GM19193 (cell line): ENCODE results near the gene INF2.

Experiments
- POLR2A ChIP-seq: IDR thresholded peaks from 4 replicates; pipeline ENCODE4 v1.6.1; 2011; ENCODE audit not compliant: insufficient read depth, insufficient read length; ENCODE audit errors: extremely low read depth

The INF2 gene

DNA sequence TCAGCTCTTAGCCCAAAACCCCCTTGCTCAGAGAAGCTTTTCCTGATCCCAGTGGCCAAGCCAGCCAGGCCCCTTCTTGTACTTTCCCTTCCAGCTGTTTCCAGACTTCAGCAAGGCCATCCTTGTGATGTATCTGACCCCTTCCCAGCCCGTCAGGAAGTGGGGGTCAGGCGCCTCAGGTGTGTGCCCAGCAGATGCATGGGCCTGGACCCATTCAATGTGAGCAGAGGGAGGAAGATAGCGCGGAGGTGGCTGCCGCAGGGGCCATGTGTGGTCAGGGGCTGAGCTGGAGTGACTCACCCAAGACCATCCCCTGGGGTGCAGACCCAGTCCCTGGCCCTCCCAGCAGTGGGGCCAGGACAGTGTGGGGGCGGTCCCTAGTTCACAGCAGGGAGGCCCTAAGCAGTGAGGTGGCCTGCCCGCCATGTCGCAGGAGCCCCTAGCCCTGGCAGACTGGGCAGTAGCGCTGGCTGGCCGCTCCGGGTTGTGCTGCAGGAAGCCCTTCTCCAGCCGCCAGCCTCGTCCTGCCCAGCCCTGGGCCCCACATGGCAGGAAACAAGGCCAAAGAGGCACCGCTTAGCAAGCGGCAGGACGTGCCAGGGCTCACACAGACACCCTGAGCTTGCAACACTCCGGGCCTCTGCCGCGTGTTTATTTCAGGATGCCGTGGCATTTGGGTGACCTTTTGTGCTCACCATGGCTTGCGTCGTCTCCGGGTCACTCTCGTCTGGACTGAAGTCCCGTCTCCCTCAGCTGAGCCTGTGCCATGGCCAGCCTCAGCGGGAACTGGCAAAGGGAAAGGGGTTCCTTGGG lies 46.6 kb downstream of the INF2 start:
- TF ChIP-seq POLR2A, result no peak

DNA sequence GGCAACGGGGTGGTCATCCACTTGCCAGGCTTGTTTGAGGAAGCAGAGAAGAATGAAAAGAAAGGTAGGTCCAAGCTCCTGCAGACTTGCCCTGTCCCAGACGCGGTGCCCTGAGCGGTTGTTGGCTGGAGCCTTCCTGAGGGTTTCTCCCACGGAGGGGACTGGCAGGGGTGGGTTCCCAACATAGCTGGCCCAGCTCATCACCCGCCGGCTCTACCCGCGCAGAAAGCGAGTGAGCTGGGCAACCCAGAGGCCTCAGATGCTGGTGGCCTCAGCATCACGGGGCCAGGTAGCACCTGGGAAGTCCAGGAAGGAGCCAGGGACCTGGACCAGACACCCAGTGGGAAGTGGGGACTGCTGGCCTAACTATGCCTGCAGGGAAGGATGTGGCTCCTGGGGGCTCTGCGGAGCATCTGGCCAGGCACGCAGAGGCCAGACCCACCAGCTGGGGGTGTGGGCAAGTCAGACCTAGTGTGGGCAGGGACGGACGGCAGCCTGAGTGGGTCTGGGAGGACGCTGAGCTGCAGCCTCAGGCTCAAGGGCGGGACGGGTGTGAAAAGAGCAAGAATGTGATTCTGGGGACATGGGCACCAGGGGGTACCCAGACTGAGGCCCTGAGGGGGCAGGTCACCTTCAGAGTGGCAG lies 49.1 kb downstream of the INF2 start:
- TF ChIP-seq POLR2A, result no peak

DNA sequence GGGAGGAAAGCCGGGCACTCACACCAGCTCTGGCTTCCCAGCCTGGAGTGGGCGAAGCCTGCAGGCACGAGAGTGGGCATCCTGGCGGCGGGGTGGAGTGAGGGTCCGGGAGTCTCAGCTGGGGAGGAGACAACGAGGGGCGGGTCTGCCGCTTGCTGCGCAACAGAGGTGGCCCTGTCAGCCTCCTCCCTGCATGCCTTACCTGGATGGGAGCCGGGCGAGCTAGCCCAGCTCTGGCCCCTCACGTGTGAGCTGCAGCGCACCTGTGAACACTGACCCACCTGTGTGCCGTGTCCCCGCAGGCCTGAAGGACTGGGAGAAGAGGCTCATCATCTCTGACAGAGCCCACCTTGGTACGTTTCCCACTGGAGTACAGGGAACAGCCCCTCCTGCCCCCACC lies 49.6 kb downstream of the INF2 start:
- TF ChIP-seq POLR2A, result no peak

DNA sequence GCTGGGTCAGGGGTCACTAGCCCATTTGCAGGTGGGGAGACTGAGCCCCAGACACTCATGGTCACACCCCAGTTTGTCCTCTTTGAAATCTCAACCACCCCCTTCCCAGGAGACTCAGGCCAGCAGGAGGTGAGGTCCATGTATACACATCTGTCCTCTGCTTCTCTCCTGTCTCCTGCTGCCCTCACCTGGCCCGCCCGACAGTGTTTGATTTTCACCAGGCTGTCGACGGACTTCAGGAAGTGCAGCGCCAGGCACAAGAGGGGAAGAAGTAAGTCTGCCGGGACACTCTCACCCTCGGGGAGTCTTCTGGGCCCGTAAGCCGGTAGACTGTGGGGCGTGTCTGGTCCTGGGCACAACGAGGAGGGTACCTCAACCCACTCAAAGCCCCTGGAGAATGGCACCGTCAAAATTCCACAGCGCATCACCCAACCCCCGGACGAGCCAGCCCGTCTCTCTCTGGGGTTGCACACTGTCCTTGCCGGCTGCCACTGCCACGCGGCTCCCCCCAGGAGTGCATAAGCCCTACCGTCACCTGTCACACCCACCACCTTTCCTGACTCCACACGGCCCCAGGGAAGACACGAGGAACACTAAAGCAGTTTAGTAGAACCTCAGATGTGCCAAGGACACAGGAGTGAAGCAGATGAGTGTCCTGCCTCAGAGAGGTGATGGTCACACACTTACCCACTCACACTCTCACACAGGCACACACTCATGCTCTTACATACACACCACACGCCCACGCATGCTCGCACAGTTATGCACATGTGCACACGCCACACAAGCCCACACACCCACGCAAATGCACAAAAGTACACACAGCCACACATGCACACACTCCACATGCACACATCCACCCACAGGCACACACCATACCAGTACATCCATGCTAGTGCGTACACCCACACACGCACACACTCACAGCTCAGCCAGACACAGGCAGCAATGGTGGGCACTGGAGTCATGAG lies 50.4 kb downstream of the INF2 start:
- no peak for TF ChIP-seq POLR2A

DNA sequence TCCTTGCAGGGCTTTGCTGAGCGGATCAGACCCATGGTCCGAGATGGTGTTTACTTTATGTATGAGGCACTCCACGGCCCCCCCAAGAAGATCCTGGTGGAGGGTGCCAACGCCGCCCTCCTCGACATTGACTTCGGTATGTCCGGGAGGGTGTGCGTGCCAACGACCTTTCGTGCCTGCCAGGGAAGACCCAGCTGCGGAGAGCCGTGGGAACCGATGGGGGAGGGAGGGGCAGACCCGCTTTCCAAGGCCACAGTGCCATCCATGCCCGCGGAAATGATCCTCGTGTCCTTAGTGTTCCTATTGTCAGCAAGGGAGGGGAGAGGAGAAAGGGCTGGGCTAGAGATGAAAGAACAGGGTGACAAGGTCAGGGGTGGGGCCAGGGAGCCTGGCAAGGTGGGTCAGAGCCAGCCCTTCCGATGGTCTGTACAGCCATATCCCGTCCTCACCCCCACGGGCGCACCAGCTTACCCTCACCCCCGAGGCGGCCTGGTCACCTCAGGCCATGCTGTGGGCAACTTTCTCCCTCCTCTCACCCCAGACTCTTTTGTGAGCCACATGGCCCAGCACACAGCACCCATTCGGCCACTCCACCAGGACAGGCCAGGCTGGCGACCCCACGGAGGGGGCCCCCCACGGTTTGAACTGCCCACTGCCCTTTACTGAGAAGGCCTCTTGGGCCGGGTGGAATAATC lies 51.8 kb downstream of the INF2 start:
- TF ChIP-seq POLR2A, result no peak

DNA sequence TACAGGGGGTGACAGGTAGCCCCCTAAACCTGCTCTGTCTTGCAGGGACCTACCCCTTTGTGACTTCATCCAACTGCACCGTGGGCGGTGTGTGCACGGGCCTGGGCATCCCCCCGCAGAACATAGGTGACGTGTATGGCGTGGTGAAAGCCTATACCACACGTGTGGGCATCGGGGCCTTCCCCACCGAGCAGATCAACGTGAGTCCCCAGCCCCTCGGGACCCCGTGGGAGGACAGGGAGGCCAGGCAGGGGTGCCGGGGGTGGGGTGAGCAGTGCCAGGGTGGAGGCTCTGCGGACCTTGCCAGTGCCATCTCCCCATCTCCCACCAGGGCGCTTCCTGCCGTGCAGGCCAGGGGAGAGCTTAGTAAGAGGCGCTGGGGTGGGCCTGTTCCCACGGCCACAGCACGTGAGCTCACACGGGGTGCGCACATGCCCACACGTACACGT lies 52.4 kb downstream of the INF2 start:
- TF ChIP-seq POLR2A, result no peak

DNA sequence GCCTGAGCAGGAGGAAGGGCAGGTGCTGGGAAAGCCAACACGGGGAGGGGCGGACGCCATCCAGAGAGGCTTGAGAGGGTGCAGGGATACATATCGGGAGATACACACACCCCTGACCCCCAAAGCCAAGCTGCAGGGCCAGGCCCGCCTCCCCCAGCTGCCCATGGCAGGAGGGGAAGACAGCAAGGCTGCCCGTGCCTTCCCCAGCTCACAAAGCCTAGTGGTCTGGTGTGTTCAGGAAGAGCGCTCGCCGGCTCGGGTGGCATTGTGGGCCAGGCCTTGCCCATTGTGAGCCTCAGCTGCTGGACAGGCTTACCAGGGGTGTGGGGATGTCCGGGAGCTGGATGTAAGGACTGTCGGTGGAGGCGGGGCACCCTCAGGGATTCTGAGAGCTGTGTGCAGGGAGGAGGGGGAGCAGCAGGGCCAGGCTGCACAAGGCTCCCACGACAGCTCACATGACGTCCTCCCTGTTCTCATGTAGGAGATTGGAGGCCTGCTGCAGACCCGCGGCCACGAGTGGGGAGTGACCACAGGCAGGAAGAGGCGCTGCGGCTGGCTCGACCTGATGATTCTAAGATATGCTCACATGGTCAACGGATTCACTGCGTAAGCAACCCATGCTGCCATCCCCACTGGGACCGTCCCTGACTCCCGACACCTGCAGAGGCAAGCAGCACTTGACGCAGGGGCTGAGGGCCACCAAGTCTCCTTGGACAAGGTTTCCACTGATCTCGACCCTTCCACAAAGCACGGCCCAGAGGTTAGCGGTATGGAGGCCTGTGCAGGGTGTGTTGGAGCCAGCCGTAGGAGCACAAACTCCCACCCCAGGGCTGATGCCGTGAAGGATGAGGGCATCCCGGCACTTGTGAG lies 53.4 kb downstream of the INF2 start:
- TF ChIP-seq POLR2A, result no peak

DNA sequence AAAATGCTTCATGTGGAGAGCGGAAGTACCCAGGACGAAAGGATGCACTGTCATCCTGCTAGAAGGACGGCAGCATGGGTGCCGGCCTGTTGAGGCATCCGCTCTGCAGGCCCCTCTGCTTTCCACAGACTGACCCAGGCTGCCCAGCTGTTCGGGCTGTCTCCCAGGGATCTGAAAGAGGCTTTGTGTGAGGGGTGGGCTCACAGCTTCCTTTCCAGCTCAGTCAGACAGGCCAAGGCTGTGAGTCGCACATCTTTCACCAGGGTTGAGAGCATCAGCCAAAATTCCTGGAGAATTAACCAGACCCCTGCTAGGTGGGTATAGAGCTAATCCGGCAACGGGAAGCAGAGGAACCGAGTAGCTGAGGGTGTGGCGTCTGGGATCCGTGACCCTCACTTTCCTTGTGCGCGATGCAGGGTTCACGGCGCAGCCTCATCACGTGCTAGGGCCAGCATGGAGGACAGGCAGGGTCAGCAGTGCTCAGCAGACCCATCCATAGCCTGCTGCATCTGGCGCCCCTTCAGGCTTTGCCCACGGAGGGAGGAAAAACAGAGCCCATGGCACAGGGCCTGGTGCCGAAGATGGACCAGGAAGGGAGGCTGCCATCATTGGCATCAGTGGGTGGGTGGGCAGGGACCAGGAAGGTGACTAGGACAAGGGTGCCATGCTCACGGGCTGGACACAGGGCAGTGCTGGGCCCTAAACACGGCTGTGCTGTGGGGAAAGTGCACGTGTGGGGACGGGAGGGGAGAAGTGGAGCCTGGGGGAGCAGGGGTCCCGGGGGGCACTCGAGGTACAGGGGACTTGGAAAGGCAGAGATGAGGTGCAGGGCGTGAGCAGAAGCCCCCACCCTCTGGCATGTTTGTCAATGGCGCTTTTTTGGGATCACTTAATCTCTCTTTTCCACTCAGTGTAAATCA lies 54.3 kb downstream of the INF2 start:
- no peak for TF ChIP-seq POLR2A

DNA sequence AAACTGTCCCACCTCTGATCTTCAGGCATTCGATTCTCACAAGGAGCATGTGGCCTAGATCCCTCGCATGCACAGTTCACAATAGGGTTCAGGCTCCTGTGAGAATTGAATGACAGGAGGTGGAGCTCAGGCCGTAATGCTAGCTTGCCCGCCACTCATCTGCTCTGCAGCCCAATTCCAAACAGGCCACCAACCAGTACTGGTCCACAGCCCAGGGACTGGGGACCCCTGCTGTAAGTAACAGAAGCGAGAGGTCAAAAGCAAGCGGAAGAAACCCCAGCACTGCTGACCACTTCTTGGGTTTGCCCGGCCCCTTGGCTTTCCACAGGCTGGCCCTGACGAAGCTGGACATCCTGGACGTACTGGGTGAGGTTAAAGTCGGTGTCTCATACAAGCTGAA lies 55.1 kb downstream of the INF2 start:
- TF ChIP-seq POLR2A, result no peak

DNA sequence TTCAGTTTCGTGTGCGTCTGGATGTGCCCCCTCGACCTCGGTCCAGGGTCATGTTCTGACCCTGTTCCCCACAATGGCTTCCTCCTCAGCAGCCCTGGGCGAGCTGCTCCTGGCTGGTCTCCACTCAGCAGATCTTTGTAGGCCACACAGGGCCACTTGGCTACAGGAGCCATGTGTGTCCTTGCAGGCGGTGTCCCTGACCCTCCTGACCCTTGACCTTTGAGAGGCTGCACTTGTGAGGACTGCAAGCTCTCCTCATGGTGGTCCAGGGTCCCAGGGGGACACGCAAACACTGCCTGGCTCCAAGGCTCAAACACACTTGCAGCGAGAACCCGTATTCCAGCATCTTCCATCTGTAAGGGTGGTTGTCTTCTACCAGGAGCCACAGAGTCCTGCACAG lies 56.0 kb downstream of the INF2 start:
- TF ChIP-seq POLR2A, result no peak

DNA sequence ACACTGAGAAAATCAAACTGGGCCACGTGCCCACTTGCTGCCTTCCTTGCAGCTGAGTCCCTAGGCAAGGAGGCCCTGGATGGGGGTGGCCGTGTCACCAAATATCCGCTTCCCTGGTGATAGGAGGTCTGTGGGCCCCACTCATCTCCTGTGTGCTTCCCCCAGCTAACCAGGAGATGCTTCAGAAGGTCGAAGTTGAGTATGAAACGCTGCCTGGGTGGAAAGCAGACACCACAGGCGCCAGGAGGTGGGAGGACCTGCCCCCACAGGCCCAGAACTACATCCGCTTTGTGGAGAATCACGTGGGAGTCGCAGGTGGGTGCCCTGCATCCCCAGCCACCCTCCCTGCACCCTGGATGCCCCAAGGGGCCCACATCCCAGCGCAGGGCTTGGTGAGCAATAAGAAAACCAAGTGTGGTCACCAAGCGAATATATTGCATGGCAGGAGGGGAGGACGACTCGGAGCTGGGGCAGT lies 56.7 kb downstream of the INF2 start:
- TF ChIP-seq POLR2A, result no peak

DNA sequence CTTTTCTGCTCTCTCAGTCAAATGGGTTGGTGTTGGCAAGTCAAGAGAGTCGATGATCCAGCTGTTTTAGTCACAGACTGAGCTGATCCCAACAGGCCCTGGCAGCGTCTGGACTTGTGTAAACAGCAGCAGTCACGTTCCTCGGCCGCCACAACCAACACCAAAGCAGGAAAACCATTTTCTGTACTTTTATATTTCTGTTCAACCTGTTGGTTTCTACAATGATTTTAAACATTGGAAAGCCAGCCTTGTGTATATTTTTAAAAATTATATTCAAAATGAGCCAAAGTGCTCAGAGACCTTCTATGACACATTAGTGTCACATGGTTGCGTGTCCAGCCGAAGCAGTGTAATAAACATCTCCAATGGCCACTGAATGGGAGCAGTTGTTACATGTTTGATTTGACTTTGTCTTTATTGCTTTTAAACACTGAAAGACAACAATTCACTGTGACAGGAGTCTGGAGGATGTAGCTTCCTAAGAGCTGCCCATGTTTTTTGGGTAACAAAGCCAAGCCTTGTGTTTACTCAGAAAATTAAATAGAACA lies 57.6 kb downstream of the INF2 start:
- TF ChIP-seq POLR2A, result no peak
